GM06990 (cell line): Measurements from ENCODE around the gene FAM53C.

Experiments used
- DNase-seq: peaks from one replicate; pipeline ENCODE4 v3.0.0-alpha.2; 2011; ENCODE audit not compliant: insufficient read length; ENCODE audit errors: extremely low read depth
- H3K27me3 ChIP-seq: replicated peaks from 2 replicates; pipeline ENCODE4 v1.6.0; 2011; ENCODE audit warnings: low read length; ENCODE audit not compliant: control insufficient read depth, insufficient read depth
- H3K36me3 ChIP-seq: 2 replicates; pipeline ENCODE4 v1.5.1; 2011; ENCODE audit warnings: low read length; ENCODE audit not compliant: control insufficient read depth, insufficient read depth
- H3K4me3 ChIP-seq: replicated peaks from 2 replicates; pipeline ENCODE4 v1.5.1; 2011; ENCODE audit warnings: low read depth, mild to moderate bottlenecking, control low read depth, low read length
- CTCF ChIP-seq: IDR thresholded peaks from 2 replicates; pipeline ENCODE4 v1.5.1; 2011; ENCODE audit warnings: low read length, control low read depth, mild to moderate bottlenecking, inconsistent platforms; ENCODE audit not compliant: insufficient read depth, poor library complexity, severe bottlenecking

Gene FAM53C

GRCh38 chr5:138337685-138338410 lies at the start of gene FAM53C:
TSS of gene FAM53C (plus strand) at chr5:138338266. CDS start at chr5:138341336, 3,070 bp downstream.
- DNase-seq: peak; percentile 98
- H3K36me3 ChIP-seq: peaks cover 10% of the 10 kb centered on the region
- peak within 1 kb of the TSS; percentile 89 for H3K4me3 ChIP-seq
- no peaks in the 10 kb centered on the region for H3K27me3 ChIP-seq
- TF ChIP-seq CTCF: no peak

GRCh38 chr5:138289296-138289695 lies 48.8 kb upstream of the FAM53C start:
- no peaks in the 10 kb centered on the region for H3K27me3 ChIP-seq
- DNase-seq: no peak
- H3K36me3 ChIP-seq: peaks cover 3% of the 10 kb centered on the region
- no peak for TF ChIP-seq CTCF
- H3K4me3 ChIP-seq: no peak overlapping the region

GRCh38 chr5:138303372-138303771 lies 34.7 kb upstream of the FAM53C start:
- H3K36me3 ChIP-seq: no peaks in the 10 kb centered on the region
- no peak for DNase-seq
- H3K27me3 ChIP-seq: no peaks in the 10 kb centered on the region
- no peak overlapping the region for H3K4me3 ChIP-seq
- TF ChIP-seq CTCF: no peak

- H3K4me3 ChIP-seq: no peak overlapping the region
- no peak for DNase-seq
- no peaks in the 10 kb centered on the region for H3K27me3 ChIP-seq
- H3K36me3 ChIP-seq: no peaks in the 10 kb centered on the region
- no peak for TF ChIP-seq CTCF
Observed at GRCh38 chr5:138305797-138306196, 32.3 kb upstream of the FAM53C start.

GRCh38 chr5:138315751-138316278 lies 22.3 kb upstream of the FAM53C start:
- TF ChIP-seq CTCF: no peak
- Histone ChIP-seq H3K36me3 (peaks cover 8% of the 10 kb centered on the region), H3K27me3 (no peaks in the 10 kb centered on the region), H3K4me3 (no peak overlapping the region)
- no peak for DNase-seq
